HG02571 (cell line): ENCODE measurements around the gene CCDC69.

ENCODE experiments used
- ATAC-seq: cut with Tn5 transposase; IDR thresholded peaks from one replicate; pipeline ENCODE4 v1.9.1; 2021; ENCODE audit warnings: mild to moderate bottlenecking, moderate library complexity; ENCODE audit not compliant: unreplicated experiment

The CCDC69 gene

GRCh38 chr5:151168602-151169344 lies 55.1 kb downstream of the CCDC69 start:
- no peak for ATAC-seq

GRCh38 chr5:151167022-151167421 lies 56.9 kb downstream of the CCDC69 start:
- no peak for ATAC-seq

GRCh38 chr5:151164687-151165392 lies 59.1 kb downstream of the CCDC69 start:
- ATAC-seq = peak; percentile 88

GRCh38 chr5:151162776-151163175 lies 61.1 kb downstream of the CCDC69 start:
- no peak for ATAC-seq

DNA sequence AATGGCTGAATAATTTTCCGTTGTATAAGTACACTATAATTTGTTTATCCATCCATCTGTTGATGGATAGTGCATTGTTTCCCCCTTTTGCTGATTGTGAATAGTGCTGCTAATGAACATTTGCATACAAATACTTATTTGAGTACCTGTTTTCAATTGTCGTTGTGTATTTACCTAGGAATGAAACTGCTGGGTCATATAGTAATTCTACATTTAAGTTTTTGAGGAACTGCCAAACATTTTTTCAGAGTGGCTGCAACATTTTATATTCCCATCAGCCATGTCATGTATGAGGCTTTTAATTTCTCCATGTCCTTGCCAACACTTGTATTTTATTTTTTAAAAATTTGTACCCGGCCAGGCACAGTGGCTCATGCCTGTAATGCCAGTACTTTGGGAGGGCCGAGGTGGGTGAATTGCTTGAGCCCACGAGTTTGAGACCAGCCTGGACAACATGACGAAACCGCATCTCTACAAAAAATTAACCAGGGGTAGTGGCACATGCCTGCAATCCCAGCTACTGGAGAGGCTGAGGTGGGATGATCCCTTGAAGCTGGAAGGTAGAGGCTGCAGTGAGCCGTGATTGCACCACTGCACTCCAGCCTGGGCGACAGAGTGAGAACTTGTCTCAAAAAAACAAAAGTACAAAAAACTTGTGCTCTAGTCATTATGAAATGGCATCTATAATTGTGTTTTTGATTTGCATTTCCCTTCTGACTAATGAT lies 64.1 kb downstream of the CCDC69 start:
- ATAC-seq = no peak

- ATAC-seq = no peak
These were observed 65.6 kb downstream of the CCDC69 start for GRCh38 chr5:151158287-151158661.

GRCh38 chr5:151157426-151158286 lies 66.2 kb downstream of the CCDC69 start, which contains the start of gene ANXA6:
ANXA6 (minus strand) TSS chr5:151157779; CDS start chr5:151147901, 9,878 bp downstream.
- peak; percentile 53 for ATAC-seq

DNA sequence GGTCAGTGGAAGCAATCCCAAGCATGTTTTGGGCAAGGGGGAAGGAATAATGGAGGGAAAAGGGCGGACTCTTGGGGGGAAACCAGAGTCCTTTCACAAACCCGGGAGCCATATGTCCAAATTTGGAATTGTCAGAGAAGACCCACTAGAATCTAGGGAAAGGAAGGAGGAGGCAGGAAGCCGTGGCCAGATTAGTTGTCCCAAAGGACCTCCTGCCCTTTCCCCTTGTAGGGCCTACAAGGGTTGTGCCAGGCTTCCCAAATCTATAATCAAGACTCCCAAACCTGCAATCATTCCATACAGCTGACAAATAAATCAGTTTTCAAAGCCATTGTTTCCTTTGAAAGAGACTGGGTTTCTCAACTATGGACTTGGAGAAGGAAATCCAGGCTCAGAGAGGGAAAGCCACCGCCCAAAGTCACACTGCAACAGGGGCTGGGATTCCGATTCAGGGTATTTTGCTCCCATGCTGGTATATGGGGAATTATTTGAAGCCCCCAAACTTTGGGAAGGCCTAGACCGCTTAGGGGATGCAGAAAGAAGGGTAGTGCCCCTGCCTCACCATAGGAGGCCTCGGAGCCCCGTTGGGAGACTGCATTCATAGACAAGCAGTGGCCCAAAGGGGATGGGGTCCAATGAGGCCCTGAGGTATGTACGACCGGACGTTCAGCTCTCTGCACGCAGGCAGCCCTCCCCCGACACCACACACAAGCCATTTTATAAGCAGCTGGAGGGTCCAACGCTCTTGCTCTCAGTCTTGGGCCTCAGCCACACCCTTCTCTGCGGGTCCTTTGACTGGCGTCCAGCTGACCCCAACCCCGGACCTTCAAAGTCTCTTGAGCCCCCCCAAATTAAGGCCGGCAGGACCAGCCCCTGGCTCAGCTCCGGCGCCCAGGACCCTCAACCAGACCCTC lies 67.1 kb downstream of the CCDC69 start:
- ATAC-seq = no peak

DNA sequence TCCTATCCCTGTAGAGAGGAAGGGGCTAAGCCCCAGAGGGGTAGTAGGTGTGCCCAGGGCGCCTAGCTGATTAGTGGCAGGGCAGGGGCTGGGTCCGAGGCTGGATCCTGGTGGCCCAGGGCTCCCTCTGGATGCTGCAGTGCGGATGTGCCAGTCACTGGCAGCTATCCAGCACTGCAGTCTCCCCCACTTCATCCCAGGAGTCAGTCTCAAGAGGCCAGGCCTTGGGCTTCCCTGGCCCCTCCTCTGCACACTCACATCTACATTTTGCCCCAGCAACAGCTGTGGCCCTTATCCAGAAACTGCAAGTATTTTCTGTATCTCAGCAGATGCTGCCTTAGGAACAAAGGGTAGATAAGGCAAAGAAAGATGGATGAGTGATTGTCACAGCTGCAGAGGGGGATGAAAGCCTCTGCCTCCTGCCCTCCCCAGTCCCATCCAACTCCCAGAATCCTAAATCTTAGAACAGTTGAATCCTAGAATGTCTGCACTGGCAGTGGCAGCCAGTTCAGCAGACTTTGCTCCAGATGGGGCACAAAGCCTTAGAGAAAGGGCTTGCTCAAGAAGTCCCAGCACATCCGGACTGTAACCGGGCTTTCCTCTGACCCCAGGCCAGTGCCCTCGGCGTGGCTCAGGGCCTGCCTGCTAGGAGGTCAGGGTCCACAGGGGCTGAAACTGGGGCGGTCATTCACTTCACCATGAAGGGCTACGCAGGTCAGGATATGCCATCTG lies 68.0 kb downstream of the CCDC69 start:
- ATAC-seq = no peak

DNA sequence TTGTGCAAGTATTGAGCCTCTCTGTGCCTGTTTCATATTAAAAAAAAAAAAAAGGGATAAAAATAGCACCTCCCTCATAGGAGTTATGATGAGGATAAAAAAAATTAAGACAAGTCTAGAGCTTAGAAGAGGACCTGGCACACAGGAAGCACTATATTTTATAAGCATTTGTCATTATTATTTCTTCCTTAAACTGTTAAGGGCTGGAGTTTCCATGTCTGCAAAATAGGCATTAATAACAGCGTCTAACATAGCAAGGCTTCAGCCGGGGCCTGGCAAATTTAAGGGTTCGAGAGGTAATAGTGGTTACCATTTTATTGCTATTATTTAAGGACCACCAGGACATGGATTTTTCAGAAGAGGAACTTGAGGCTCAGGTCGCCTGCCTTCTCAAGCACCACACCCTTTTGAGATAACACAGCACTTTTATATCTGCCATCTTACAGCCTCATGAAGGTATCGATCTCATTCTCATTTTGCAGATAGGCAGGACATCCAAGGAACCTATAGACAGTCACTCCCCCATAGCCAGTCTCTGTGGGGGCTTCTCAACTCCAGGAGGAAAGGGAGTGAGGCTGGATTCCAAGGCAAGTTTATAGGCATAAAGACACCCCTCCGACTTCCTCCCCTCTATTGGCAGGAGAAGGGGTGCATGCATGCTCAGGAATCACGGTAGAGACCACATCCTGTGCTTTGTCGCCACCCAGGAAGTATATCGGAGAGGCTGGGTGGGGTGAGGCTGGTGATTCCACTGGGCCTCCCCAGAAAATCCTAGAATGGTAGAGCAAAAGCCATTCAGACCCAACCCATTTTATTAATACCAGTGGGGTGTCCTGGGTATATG lies 68.7 kb downstream of the CCDC69 start:
- no peak for ATAC-seq

- no peak for ATAC-seq
These were observed 70.1 kb downstream of the CCDC69 start for GRCh38 chr5:151153766-151154272.

DNA sequence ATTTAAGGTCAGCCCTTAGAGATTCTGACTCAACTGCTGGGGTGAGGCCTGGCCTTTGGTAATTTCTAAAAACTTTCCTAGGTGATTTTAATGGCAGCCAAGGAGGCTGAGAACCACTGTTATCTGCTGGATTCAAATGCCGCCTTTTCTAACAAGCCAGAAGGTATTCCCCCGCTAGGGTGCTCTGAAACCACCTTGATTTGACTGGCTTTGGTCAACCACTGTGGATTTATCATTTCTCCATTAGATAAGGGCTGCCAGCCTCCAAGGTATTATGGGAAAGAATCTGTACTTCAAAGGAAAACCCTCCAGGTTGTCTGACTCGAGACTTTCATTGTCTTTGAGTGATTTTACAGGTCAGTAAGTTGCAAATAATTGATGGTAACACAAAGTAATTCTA lies 70.6 kb downstream of the CCDC69 start:
- no peak for ATAC-seq

GRCh38 chr5:151151793-151152192 lies 72.1 kb downstream of the CCDC69 start:
- ATAC-seq = no peak

GRCh38 chr5:151151263-151151660 lies 72.6 kb downstream of the CCDC69 start:
- ATAC-seq = no peak

- no peak for ATAC-seq
These were observed 73.2 kb downstream of the CCDC69 start for GRCh38 chr5:151150471-151151262.

GRCh38 chr5:151148583-151148982 lies 75.3 kb downstream of the CCDC69 start:
- no peak for ATAC-seq

GRCh38 chr5:151147033-151147432 lies 76.9 kb downstream of the CCDC69 start:
- no peak for ATAC-seq
